Sigmoid colon (tissue), 4 donors: ENCODE results near the gene GNG3.

ENCODE experiments used
- EP300 ChIP-seq, 4 donors: sonication (generic); formaldehyde crosslinking; IDR thresholded peaks; one replicate each; pipeline ENCODE4 v1.6.1; 2017; ENCODE audit warnings: antibody characterized with exemption in 4 of 4
- POLR2A ChIP-seq, 2 donors: fragments of 450-650 bp; IDR thresholded peaks; one replicate each; pipeline ENCODE4 v1.6.1; 2016; ENCODE audit warnings: antibody characterized with exemption in 2 of 2, mild to moderate bottlenecking in 2 of 2, moderate library complexity in 2 of 2
- POLR2AphosphoS5 ChIP-seq, 4 donors: sonication (generic); formaldehyde crosslinking; IDR thresholded peaks; one replicate each; pipeline ENCODE4 v1.6.1; 2017; ENCODE audit warnings: antibody characterized with exemption in 4 of 4
- TF ChIP-seq, protein P1 (sequence below), 4 experiments: fragments of 450-650 bp in 3 of 4; fragments of 200-600 bp in 1 of 4; IDR thresholded peaks; one replicate each; pipeline ENCODE4 v1.5.1; 2016 to 2019; ENCODE audit warnings: antibody characterized with exemption in 4 of 4, mild to moderate bottlenecking in 3 of 4, moderate library complexity in 2 of 4

- TF ChIP-seq POLR2A (IDR thresholded peaks at IDR 0.05) (peak; percentile 30 to 35), POLR2AphosphoS5 (IDR thresholded peaks at IDR 0.05) (peak; percentile 68 to 83 (median 76)), EP300 (IDR thresholded peaks at IDR 0.05) (no peak)
- TF ChIP-seq, protein P1, sequence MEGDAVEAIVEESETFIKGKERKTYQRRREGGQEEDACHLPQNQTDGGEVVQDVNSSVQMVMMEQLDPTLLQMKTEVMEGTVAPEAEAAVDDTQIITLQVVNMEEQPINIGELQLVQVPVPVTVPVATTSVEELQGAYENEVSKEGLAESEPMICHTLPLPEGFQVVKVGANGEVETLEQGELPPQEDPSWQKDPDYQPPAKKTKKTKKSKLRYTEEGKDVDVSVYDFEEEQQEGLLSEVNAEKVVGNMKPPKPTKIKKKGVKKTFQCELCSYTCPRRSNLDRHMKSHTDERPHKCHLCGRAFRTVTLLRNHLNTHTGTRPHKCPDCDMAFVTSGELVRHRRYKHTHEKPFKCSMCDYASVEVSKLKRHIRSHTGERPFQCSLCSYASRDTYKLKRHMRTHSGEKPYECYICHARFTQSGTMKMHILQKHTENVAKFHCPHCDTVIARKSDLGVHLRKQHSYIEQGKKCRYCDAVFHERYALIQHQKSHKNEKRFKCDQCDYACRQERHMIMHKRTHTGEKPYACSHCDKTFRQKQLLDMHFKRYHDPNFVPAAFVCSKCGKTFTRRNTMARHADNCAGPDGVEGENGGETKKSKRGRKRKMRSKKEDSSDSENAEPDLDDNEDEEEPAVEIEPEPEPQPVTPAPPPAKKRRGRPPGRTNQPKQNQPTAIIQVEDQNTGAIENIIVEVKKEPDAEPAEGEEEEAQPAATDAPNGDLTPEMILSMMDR (IDR thresholded peaks at IDR 0.05): no peak
Measured at GRCh38 chr11:62689421-62690183, 17.9 kb upstream of the GNG3 start, which contains the start of gene LRRN4CL.
